NCI-H146 (cell line): ENCODE data around the gene LARP4B.
A peak's percentile ranks its signal among the peaks of the same experiment; 100 is the strongest.
"Not testable (repeated sequence)": the region's sequence is repeated elsewhere in the genome, so short reads cannot be mapped to it uniquely, and the experiment has no call there.

Experiments used
- DNase-seq: peaks from one replicate; lab custom pipeline; 2025; lab: John Stamatoyannopoulos, UW

LARP4B gene

DNA sequence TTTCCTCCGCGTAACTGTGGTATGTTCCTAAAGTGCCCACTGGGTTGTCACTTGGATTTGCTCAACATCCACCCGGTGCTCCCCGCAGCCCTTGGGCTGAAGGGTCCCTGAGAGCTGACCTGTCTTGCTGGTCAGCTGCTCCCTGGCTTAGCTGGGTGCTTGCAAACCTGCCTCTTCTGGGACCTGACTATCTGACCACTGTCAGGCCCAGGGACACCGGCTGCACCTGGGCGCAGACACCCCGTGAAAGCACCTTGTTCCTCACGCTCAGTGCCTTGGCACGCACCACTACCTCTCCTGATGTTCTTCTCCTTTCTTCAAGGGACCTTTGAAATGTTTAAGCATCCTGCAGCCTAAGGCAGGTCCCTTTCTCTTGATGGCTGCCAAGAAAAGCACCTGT, 26.6 kb upstream of the LARP4B start:
- DNase-seq, result no peak

GRCh38 chr10:955820-956217, 24.3 kb upstream of the LARP4B start:
- DNase-seq, result no peak

- no peak for DNase-seq
These were observed 23.8 kb upstream of the LARP4B start for GRCh38 chr10:955127-955819.

GRCh38 chr10:954396-954795, 22.9 kb upstream of the LARP4B start:
- DNase-seq, result no peak

DNA sequence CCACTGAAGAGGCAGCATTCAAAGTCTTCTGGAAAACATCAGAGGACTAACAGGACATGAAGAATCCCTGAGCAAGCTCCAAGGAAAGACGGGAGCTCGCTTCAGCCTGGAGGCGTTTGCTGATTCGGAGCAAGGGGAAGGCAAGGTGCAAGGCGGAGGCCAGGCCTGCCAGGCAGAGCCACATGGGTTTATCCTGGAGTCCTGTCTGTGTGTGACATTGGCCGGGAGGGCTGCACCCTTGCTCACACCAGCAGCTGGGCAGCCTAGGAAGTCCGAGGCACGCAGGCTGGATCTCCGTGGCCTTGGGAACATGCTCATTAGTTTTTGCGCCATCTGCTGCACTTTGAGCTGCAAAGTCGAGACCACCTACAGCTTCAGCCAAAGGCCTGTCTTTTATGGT, 22.3 kb upstream of the LARP4B start:
- no peak for DNase-seq

DNA sequence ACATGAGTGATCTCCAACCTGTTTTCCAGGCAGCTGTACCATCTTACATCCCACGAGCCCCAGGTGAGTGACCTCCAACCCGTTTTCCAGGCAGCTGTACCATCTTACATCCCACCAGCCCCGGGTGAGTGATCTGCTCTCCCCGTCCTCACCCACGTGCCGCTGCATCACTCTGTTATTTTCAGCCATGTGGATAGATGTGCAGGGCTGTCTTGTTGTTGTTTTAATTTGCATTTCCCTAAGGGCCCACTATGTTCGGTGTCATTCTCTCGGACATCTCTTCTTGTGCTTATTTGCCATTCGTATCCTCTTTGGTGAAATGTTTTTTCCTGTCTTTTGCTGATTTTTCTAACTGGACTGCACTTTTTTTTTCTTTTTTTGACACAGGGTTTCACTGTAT, 17.9 kb upstream of the LARP4B start:
- no peak for DNase-seq

DNA sequence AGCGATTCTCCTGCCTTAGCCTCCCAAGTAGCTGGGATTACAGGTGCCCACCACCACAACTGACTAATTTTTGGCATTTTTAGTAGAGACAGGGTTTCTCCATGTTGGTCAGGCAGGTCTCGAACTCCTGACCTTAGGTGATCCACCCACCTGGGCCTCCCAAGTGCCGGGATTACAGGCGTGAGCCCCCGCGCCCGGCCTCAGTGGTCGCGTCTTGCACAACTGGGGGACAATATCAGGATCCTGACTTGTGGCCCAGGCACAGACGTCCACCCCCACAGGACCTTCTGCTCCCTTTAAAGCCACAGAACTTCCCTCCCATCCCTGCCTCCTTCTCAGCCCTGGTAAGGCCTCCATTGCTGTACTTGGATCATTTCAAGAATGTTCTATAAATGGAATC, 16.8 kb upstream of the LARP4B start:
- no peak for DNase-seq

DNA sequence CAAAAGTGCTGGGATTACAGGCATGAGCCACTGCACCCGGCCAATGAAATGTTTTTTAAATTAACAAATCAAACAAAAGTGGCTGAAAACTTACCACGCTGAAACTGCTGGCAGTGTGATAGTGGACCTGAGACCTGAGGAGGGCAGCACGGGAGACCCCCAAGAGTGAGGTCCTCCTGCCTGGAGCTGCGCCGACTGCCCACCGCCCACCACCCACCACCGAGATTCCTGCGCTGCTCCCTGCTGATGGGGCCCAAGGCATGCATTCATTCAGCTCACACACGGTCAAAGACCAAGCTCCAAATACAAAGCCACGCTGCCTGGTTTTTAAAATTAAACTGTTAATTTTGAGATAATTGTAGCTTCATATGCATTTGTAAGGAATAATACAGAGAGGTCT, 16.4 kb upstream of the LARP4B start:
- DNase-seq, result no peak

- DNase-seq, result no peak
These were observed 15.5 kb upstream of the LARP4B start for GRCh38 chr10:947051-947450.

- no peak for DNase-seq
These were observed 14.3 kb upstream of the LARP4B start for GRCh38 chr10:945778-946177.

GRCh38 chr10:944034-944831, 12.7 kb upstream of the LARP4B start:
- DNase-seq, result no peak

DNA sequence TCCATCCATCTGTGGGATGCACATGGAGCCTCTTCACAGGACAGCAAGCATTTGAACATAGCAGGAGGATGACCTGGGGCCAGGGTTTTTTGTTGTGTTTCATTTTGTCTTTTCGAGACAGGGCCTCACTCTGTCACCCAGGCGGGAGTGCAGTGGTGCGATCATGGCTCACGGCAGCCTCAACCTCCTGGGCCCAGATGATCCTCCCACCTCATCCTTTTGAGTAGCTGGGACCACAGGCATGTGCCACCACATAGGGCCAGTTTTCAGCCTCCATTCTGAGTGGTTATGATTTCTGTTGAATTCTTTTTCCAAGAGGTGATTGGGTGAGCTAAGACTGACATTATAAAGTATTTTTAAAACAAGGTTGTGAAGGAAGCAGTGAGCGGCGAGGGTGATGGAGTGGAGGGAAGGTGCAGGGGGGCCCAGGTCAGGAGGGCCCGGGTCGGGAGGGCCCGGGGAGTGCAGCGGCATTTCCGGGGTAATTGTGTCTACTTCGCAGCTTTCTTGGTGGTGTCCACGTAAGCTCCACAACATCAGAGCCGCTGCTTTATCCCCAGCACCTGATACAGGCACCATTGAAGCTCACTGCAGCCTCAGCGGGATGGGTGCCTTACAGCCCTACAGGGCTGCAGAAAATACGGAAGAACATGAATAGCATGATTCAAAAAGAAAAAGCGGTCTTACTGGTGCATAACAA, 12.0 kb upstream of the LARP4B start:
- DNase-seq, result no peak

DNA sequence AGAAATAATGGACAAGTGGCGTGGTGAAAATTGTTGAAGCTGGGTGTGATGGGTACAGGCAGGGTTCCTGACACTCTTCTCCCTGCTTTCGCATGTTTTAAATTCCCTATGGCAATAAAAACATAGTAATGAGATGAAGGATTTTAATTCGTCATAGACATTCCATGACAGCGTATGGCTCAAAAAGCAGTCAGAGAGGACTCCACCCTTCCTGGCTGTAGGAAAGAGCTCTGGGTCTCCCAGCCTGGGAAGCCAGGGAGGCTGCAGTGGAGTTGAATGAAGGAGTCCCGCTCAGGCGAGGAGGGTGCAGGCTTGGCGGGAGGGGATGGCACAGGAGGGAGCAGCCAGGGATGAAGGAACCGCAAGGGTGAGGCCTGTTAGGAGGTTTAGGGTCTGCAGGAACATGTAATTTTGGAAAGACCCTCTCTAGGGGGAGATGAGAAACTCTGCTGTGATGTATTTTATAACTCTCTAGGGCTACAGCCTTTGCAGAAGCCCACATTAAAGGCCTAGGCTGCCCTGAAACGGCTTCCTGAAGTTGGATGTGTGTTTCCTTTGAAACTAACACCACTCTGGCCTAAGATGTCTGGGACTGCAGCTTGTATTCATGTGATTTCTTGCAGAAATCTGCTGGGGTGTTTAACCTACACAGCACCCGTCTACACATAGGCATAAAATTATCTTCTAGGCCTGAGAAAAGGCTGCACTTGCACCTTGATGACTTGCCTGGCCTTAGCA, 7.6 kb upstream of the LARP4B start:
- no peak for DNase-seq

DNA sequence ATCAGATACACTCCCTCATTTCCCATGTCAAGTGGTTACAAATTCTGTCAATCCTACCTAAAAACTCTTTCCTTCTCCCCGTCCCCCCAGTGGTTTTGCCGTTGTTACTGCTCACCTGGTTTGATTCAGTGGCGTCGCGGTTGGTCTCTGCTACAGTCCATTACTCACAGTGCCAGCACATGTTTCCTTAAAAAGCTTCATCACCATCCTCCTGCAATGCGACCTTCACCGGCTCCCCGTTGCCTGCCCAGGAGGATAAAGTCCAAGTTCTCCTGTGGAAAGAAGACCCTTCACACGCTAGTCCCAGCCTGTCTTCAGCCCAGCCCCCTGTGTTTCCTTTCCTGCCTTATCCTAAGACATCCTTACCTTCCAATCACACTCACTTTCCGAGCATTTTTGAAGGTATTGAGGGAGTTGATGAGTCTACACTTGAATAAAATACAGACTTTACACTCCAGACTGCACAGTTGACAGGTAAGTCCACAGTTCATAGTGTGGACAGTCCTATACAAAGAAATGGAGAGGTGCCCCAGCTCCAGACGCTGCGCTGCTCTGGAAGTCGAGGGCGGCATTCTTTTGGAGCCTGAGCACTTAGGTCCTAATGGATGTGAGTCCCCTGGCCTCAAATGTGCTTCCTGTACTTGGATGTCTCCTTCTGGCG, 3.4 kb upstream of the LARP4B start:
- DNase-seq, result no peak

GRCh38 chr10:934165-934564, 2.7 kb upstream of the LARP4B start:
- DNase-seq, result not testable (repeated sequence)

DNA sequence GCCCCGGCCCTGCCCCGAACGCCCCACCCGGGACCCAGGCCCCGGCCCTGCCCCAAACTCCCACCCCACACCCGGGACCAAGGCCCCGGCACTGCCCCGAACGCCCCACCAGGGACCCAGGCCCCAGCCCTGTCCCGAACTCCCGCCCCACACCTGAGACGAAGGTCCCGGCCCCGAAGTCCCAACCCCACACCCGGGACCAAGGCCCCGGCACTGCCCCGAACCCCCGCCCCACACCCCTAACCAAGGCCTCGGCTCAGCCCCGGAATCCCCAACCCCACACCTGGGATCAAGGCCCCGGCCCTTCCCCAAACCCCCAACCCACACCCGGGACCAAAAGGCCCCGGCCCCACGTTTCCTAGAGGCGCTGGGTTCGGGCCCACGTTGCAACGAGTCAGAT, 1.1 kb upstream of the LARP4B start:
- no peak for DNase-seq

GRCh38 chr10:930625-931325, 730 bp downstream of the LARP4B start:
- DNase-seq, result peak; percentile 59

DNA sequence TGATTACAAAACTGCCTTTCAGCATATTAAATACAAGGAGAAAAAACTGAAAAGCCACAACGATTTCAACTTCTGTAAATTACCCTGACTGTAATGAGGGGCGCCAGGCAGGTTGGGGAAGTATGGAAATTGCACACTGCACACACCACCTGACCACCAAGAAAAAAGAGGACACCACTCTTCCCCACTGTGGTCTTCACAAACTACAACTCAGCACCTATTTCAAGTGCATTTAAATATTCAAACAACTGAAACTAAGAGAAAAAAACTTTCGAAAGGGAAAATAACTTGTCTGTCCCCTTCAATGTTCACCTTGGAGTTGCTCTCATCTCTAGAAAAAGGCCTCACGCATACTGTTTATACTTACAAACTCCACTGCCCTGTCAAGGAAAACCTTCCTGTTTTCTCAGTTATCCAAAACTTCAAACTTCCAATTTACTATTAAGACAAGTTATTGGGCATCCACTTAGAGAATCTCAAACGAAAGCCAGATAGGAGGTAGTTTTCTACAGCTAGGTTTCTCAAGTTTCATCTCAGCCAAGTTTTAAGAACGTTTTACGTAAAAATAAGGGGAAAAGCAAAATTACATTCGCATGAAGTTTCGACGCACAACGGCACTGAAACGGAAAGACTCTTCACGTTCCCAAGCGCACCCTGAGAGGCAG, 1.4 kb downstream of the LARP4B start:
- DNase-seq, result no peak

DNA sequence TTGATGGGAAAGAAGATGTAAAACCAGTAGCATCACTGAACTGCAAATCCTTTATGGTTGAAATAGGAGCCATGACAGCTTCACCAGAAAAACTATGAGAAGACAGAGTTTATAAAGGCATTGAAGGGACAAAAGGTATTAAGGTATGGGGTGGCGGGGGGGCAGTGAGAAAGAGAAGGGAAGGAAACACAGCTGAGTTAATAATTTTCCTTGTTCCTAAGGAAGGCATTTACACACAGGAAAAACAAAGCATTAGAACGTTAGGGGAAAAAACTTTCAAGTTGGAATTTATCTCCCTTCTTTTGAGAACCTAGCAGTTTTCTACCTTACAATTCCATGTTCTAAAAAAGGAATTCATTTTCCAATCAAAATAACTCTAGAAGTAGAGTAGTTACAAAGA, 4.4 kb downstream of the LARP4B start:
- no peak for DNase-seq

GRCh38 chr10:926075-926698, 5.3 kb downstream of the LARP4B start:
- no peak for DNase-seq
